Smooth muscle cell (in vitro differentiated cells): ENCODE data around the gene MVB12B. TPM values are rescaled to one million over a fixed set of nuclear protein-coding genes. Genes with fewer than 3 reads are reported as not detected.

Source experiments
- DNase-seq: peaks from one replicate; lab custom pipeline; 2025; ENCODE audit not compliant: unreplicated experiment; lab: John Stamatoyannopoulos, UW
- H2AFZ ChIP-seq: fragments of 200-600 bp; sonication (generic); 2 replicates; pipeline ENCODE4 v1.6.0; 2016; ENCODE audit warnings: antibody characterized with exemption, low read depth, mild to moderate bottlenecking
- H3F3A ChIP-seq: fragments of 200-600 bp; sonication (generic); 2 replicates; pipeline ENCODE4 v1.6.0; 2017; ENCODE audit warnings: antibody characterized with exemption, low read depth
- H3K27ac ChIP-seq: fragments of 200-600 bp; sonication (generic); 2 replicates; pipeline ENCODE4 v1.5.1; 2016; ENCODE audit warnings: low read depth, mild to moderate bottlenecking
- H3K27me3 ChIP-seq: fragments of 200-600 bp; sonication (generic); 2 replicates; pipeline ENCODE4 v1.6.1; 2016; ENCODE audit warnings: low read depth, mild to moderate bottlenecking
- H3K36me3 ChIP-seq: fragments of 200-600 bp; sonication (generic); 2 replicates; pipeline ENCODE4 v1.5.1; 2016; ENCODE audit warnings: low read depth
- H3K4me1 ChIP-seq: fragments of 200-600 bp; sonication (generic); 2 replicates; pipeline ENCODE4 v1.5.1; 2016; ENCODE audit warnings: low read depth
- H3K4me2 ChIP-seq: fragments of 200-600 bp; sonication (generic); 2 replicates; pipeline ENCODE4 v1.6.0; 2016; ENCODE audit warnings: mild to moderate bottlenecking
- H3K4me3 ChIP-seq: fragments of 200-600 bp; sonication (generic); 2 replicates; pipeline ENCODE4 v1.5.1; 2016; ENCODE audit warnings: mild to moderate bottlenecking
- H3K79me2 ChIP-seq: fragments of 200-600 bp; sonication (generic); 2 replicates; pipeline ENCODE4 v1.6.0; 2016; ENCODE audit warnings: low read depth, mild to moderate bottlenecking
- H3K9ac ChIP-seq: fragments of 200-600 bp; sonication (generic); 2 replicates; pipeline ENCODE4 v1.6.0; 2016; ENCODE audit warnings: low read depth
- H3K9me3 ChIP-seq: fragments of 200-600 bp; sonication (generic); replicated peaks from 2 replicates; pipeline ENCODE4 v1.5.1; 2016; ENCODE audit warnings: low read depth
- H4K20me1 ChIP-seq: fragments of 200-600 bp; sonication (generic); 2 replicates; pipeline ENCODE4 v1.6.0; 2016; ENCODE audit warnings: low read depth
- CTCF ChIP-seq: fragments of 200-600 bp; sonication (generic); IDR thresholded peaks from 2 replicates; pipeline ENCODE4 v1.5.1; 2017; ENCODE audit warnings: borderline replicate concordance, mild to moderate bottlenecking, antibody characterized with exemption; ENCODE audit not compliant: insufficient read depth, poor library complexity, severe bottlenecking
- WGBS: methylation state at CpG from one replicate; pipeline ENCODE4 v1.1.7; 2016; ENCODE audit warnings: low lambda C conversion rate; 5-methylcytosine and 5-hydroxymethylcytosine counted together
- polyA plus RNA-seq: library from polyadenylated mRNA; unstranded; fragments of >200 nt; fragmentation: Nextera tagmentation; extraction: Ambion mirVana; gene quantifications from 2 replicates; pipeline ENCODE4 v1.2.1, GENCODE V29; 2016
- total RNA-seq: library from RNA; depleted of rRNA; stranded (reverse); fragments of >200 nt; gene quantifications from 2 replicates; pipeline ENCODE4 v1.2.3, GENCODE V29; 2014

MVB12B gene
- total and polyA plus RNA-seq, 2 experiments from 2014 or later, result 4.3 to 5.4 TPM

DNA sequence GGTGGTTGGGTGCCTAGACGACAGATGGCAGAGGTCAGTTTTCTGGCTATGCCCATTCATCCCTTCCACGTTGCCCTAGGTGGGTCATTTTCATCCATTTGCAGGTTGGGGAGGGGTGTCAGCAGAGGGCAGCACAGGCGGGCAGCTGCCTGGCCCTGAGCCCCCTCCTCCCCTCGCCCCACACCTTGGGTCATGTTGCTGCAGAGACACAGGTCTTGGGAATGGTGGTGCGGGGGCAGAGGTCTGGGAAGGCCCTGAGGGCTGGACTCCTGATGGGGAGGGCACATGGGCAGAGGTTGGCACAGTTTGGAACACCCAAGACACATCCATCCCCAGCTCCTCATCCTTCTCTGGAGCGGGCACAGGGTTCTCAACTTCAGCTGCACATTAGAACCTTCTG is 183.9 kb downstream of the MVB12B start:
- TF ChIP-seq CTCF, result no peak

GRCh38 chr9:126511411-126511810 is 184.8 kb downstream of the MVB12B start:
- H2AFZ ChIP-seq, result no peak overlapping the region
- DNase-seq, result no peak
- H3K9ac ChIP-seq, result no peak overlapping the region
- peaks cover 1% of the 10 kb centered on the region for H3K4me1 ChIP-seq
- H3K36me3 ChIP-seq, result no peaks in the 10 kb centered on the region
- H3K27ac ChIP-seq, result no peak overlapping the region
- H4K20me1 ChIP-seq, result no peaks in the 10 kb centered on the region
- no peak for TF ChIP-seq CTCF
- H3K27me3 ChIP-seq, result no peaks in the 10 kb centered on the region
- no peak overlapping the region for H3K4me2 ChIP-seq
- no peaks in the 10 kb centered on the region for H3K79me2 ChIP-seq
- H3K9me3 ChIP-seq, result no peaks in the 10 kb centered on the region
- peaks cover 2% of the 10 kb centered on the region for H3F3A ChIP-seq
- H3K4me3 ChIP-seq, result no peak overlapping the region

More for the DNA sequence above, 183.9 kb downstream of the MVB12B start:
- no peak for DNase-seq
- no peaks in the 10 kb centered on the region for H3K36me3 ChIP-seq
- H3K4me2 ChIP-seq, result no peak overlapping the region
- no peak overlapping the region for H3K4me3 ChIP-seq
- H2AFZ ChIP-seq, result no peak overlapping the region
- WGBS, result 70% methylated on average over 6 of the region's 6 CpGs
- H4K20me1 ChIP-seq, result no peaks in the 10 kb centered on the region
- H3K4me1 ChIP-seq, result no peaks in the 10 kb centered on the region
- H3K9me3 ChIP-seq, result no peaks in the 10 kb centered on the region
- H3K27ac ChIP-seq, result no peak overlapping the region
- no peaks in the 10 kb centered on the region for H3K79me2 ChIP-seq
- H3K9ac ChIP-seq, result no peak overlapping the region
- H3K27me3 ChIP-seq, result no peaks in the 10 kb centered on the region
- no peaks in the 10 kb centered on the region for H3F3A ChIP-seq

GRCh38 chr9:126513159-126514036 is 186.8 kb downstream of the MVB12B start:
- WGBS, result 37% methylated on average over 13 of the region's 13 CpGs
- H4K20me1 ChIP-seq, result no peaks in the 10 kb centered on the region
- no peaks in the 10 kb centered on the region for H3K36me3 ChIP-seq
- H3K9me3 ChIP-seq, result no peaks in the 10 kb centered on the region
- H2AFZ ChIP-seq, result no peak overlapping the region
- H3K4me2 ChIP-seq, result peak overlapping the region; percentile 51
- no peaks in the 10 kb centered on the region for H3K27me3 ChIP-seq
- no peak overlapping the region for H3K27ac ChIP-seq
- DNase-seq, result no peak
- no peak for TF ChIP-seq CTCF
- peaks cover 15% of the 10 kb centered on the region for H3K4me1 ChIP-seq
- H3K9ac ChIP-seq, result no peak overlapping the region
- H3K79me2 ChIP-seq, result no peaks in the 10 kb centered on the region
- H3K4me3 ChIP-seq, result no peak overlapping the region
- H3F3A ChIP-seq, result peaks cover 8% of the 10 kb centered on the region
